ENCODE results near the gene WEE1.
"Not testable (repeated sequence)": the region's sequence is repeated elsewhere in the genome, so short reads cannot be mapped to it uniquely, and the experiment has no call there.

DNA sequence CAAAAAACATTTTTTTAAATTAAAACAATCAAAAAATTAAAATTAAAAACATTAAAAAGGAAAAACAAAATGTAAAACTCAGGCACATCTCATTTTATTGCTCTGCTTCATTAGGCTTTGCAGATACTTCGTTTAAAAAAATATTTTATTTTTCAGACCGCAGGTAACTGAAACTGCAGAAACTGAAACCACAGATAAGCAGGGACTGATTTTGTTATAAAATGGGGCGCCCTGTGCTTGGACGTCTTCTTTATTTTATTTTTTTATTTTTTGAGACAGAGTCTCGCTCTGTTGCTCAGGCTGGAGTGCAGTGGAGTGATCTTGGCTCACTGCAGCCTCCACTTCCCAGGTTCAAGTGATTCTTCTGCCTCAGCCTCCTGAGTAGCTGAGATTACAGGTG, 24.3 kb upstream of the WEE1 start:
- TF ChIP-seq, protein P1, sequence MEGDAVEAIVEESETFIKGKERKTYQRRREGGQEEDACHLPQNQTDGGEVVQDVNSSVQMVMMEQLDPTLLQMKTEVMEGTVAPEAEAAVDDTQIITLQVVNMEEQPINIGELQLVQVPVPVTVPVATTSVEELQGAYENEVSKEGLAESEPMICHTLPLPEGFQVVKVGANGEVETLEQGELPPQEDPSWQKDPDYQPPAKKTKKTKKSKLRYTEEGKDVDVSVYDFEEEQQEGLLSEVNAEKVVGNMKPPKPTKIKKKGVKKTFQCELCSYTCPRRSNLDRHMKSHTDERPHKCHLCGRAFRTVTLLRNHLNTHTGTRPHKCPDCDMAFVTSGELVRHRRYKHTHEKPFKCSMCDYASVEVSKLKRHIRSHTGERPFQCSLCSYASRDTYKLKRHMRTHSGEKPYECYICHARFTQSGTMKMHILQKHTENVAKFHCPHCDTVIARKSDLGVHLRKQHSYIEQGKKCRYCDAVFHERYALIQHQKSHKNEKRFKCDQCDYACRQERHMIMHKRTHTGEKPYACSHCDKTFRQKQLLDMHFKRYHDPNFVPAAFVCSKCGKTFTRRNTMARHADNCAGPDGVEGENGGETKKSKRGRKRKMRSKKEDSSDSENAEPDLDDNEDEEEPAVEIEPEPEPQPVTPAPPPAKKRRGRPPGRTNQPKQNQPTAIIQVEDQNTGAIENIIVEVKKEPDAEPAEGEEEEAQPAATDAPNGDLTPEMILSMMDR (IDR thresholded peaks at IDR 0.05): not testable (repeated sequence)
- not testable (repeated sequence) for TF ChIP-seq ZFX (IDR thresholded peaks at IDR 0.05; ENCODE audit: borderline replicate concordance)
